AML-193 (cell line): ENCODE results near the gene CCDC195.
"Not testable (repeated sequence)": the region's sequence is repeated elsewhere in the genome, so short reads cannot be mapped to it uniquely, and the experiment has no call there.

ENCODE experiments used
- DNase-seq, 2 experiments: peaks; one replicate each; lab custom pipeline; 2025; lab: John Stamatoyannopoulos, UW

Gene CCDC195

DNA sequence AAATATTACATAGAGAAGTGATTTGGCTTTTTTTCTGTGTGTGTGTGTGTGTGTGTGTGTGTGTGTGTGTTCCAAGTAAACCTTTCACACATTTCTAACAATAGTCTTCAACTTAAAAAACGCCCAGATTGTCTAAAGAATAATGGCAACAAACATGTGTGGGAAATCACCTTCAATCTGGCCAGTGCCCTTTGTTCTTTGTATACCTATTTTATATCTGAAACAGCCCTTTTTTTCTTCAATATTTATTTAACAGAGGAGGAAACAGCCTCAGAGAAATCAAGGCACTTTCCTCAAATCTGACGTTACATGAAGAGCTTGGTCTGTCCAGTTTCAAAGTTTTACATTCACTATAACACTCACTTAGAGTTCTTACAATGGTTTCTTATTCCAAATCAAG lies 25.3 kb downstream of the CCDC195 start:
- DNase-seq: no peak

DNA sequence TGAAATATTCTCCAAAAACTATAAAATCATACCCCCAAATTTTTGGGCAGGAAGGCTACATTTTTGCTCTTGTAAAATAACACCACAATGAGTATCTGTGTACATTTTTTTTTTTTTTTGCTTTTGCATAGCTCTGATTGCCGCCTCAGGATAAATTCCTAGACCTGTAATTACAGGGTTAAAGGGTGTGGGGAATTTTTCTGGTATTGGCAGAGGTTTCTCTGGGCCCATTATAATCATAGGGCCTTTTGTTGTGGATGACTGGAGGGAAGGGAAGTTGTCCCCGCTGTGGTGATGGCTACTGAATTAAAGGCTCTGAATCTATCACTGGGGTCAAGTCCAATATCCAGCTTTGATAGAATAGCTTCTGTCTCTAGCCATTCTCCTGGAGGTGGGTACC lies 26.6 kb downstream of the CCDC195 start:
- DNase-seq: no peak

DNA sequence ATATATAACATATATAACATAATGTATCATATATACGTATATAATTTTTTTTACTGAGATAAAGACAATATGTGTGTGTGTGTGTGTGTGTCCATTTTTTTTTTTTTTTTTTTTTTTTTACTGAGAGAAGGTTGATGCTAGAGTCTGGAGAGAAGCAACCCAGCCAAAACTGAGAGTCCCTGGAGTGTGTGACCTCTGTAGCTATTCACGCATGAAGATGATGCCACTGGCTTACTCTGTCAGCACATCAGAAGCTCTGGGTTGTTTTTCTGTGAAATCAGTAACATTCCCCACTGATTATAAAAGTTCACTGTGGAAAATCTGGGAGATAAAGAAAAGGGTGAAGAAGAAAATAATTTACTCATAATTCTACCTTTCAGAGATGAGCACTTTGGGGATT lies 27.2 kb downstream of the CCDC195 start:
- no peak for DNase-seq

DNA sequence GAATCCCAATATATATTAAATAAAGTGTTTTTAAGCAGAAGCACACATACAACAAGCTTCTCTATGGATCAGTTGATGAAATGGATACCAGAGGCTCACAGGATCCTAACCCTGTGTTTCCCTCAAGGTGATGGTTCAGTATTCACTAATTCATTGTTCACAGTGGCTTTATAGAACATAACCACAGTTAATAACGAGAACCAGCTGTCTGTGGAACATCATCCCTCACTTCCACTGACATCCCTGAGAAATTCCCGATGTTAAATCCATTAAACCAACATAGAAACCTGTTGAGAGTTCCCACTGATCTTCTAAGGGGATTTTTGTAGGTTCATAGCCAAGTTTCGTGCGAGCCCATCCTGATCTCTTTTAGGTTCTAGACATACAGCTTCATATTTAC lies 29.0 kb downstream of the CCDC195 start:
- DNase-seq: no peak

DNA sequence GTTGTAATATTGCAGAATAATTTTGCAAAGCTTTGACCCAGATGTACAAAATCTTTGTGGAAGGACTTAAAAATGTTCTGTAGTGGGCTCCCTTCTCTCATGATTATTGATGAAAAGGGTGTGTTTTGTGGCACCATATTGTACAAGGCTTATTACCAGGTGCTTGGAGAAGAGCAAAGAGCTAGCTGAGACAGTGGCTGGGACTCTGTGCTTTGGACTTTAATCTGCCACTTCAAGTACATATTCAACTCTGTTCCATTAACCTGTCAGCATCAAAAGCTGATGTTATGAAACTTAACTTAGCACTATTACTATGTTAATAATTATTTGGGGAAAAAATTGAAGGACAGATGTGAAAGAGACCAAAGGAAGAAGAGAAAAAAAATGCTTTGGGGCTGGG lies 31.0 kb downstream of the CCDC195 start:
- no peak for DNase-seq

DNA sequence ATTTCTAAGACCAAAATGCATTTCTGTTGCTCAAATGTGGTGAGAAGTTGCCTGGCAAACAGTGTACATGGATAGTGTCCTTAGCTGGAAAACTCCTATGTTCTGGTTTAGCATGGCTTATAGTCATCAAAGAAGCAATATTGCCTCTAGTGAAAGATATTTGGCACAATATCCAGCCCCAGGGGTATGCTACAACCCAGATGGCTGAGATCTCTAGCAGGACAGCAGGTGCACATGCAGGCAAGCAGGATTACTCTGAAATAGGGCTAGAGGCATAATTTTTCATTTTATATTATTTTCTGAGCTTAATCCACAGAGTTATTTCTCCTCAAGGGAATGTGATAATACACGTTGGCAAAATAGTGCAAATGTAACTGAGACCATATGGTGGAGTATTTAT lies 34.0 kb downstream of the CCDC195 start:
- DNase-seq: no peak

DNA sequence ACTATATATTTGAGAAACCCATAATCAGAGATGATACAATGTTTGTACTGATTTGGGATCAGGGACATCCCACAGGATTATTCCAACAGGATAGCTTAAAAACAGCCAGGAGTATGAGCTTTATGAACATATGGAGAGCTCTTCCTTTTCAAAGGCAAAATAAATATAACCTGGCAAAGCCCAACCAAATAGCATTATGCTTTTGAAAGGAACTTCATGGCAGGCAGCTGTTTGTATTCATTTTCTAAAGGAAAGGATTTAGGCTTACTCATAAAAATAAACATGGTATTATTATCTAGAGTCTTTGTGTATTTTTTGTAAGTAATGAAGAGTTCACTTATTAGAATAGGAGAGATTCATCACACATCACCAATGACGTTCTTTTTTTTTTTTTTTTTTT lies 44.4 kb downstream of the CCDC195 start:
- no peak for DNase-seq

DNA sequence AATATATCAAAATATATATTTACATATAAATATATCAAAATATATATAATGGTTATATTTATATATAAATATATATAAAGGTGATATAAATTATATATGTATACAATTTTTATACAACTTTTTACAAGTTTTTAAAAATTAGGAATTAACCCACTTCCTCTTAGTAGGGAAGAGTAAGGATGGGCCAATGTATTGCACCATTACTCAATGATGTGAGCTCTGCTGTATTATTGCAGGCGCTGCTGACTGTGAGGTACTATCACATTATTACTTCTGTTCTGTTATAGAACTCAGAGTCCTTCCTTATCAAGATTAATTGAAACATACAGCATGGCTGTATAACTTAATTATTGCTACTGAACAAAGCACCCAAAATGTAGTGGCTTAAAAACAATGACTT lies 46.0 kb downstream of the CCDC195 start:
- peak in 1 of 2 experiments; percentile 3 for DNase-seq

DNA sequence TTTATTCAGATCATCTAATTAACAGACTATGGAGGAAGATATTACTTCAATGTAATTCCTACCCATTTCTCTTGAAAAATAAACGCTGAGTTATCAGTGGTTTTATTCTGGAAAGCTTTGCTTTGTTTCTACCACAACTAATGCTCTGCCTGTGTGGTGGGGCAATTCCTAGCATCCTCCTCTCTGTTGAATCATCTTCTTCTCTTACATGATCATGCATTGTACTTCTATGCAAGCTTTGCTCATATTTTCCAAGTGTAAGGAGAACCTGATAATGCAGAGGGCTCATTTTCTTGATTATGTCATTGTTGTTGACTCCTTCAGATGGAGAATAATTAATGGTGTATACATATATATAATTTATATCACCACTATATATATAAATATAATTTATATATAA lies 46.7 kb downstream of the CCDC195 start:
- no peak for DNase-seq

DNA sequence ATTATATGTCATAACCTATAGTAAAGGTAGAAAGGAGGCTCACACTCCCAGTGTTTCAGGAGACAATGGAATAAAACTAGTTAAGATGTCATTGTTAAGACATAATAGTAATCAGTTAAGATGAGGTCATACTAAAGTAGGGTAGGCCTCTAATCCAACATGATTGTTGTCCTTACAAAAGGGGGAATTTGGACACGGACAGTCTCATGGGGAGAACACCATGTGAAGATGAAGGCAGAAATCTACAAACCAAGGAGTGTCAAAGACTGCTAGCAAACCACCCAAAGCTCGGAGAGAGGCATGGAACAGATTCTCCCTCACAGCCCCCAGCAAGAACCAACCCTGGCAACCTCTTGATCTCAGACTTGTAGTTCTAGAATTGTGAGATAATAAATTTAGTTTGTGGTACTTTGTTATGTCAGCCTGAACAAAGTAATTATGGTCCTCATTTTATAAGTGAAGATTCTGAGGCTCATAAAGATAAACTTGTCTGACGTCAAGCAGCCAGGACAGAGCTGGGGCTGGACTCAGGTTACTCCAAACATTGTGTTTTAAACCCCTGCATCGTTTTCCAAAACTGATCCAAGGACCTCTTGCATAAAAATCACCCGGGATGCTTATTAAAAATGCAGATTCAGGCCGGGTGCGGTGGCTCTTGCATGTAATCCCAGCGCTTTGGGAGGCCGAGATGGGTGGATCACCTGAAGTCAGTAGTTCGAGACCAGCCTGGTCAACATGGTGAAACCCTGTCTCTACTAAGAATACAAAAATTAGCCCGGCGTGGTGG lies 47.8 kb downstream of the CCDC195 start:
- DNase-seq: no peak

DNA sequence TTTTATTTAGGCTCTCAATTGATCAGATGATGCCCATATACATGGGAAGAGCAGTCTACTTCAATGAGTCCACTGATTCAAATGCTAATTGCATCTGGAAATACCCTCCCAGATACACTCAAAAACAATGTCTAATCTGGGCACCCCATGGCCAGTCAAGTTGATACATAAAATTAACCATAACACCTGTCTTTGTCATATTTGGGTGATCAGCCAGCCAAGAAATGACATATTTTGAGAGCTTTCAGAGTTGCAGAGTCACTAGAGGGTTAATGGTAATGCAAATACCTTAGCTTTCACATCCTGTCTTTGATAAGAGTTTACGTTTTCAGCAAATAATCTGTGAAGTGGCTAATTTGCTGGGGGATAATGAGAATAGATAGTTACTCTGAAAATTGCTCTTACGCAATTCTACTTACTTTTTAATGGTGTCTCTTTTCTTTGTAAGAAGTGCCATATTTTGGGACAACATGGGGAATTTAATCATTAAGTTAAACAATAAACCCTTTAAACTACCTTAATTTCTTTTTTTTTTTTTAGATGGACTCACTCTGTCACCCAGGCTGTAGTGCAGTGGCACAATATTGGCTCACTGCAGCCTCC lies 49.1 kb downstream of the CCDC195 start:
- DNase-seq: no peak

DNA sequence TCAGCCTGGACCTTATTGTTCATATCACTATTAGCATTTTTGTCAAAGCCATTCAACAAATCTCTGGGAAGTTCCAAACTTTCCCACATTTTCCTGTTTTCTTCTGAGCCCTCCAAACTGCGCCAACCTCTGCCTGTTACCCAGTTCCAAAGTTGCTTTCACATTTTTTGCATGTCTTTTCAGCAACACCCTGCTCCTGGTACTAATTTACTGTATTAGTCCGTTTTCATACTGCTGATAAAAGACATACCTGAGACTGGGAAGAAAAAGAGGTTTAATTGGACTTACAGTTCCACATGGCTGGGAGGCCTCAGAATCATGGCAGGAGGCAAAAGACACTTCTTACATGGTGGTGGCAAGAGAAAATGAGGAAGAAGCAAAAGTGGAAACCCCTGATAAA lies 52.8 kb downstream of the CCDC195 start:
- not testable (repeated sequence) for DNase-seq

DNA sequence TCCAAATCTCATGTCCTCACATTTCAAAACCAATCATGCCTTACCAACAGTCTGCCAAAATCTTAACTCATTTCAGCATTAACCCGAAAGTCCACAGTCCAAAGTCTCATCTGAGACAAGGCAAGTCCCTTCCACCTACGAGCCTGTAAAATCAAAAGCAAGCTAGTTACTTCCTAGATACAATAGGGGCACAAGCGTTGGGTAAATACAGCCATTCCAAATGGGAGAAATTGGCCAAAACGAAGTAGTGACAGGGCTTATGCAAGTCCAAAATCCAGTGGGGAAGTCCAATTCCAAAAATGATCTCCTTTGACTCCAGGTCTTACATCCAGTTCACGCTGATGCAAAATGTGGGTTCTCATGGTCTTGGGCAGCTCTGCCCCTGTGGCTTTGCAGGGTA lies 54.5 kb downstream of the CCDC195 start:
- not testable (repeated sequence) for DNase-seq

DNA sequence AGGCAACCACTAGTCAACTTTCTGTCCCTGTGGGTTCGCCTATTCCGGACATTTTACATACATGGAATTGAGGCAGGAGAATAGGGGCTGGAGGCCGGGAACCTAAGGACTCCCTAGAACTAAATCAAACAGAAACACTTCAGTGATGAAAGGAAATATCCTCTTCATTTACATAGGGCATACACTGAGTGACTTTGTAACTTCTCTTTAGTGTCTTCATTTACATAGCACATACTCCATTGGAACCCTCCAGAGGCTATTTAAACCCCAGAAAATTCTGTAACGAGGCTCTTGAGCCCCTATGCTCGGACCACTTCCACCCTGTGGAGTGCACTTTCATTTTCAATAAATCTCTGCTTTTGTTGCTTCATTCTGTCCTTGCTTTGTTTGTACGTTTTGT lies 56.5 kb downstream of the CCDC195 start:
- no peak for DNase-seq

DNA sequence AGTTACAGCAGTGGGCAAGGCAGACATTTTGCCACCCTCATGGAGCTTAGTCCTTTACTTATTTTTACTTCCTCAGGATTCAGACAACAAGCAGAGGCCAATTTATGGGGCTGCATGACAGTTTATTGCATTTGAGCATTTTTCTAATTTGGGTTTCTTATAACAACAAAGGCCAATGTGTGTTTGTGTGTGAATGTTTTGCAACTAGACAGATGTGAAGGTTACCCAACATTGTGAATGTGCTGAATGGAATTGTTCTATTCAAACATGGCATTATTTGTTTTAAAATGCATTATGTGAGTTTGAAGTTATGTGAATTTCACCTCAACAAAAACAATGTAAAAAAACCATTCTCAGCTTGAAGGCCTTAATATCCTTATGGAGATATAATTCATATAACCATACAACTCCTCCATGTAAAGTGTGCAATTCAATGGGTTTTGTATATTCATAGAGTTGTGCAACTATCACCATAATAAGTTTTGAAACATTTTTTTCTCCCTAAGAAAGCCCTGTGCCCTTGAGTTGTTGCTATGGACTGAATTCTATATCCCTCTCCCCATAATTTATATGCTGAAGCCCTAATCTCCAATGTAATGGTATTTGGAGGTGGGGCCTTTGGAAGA lies 57.3 kb downstream of the CCDC195 start:
- no peak for DNase-seq

DNA sequence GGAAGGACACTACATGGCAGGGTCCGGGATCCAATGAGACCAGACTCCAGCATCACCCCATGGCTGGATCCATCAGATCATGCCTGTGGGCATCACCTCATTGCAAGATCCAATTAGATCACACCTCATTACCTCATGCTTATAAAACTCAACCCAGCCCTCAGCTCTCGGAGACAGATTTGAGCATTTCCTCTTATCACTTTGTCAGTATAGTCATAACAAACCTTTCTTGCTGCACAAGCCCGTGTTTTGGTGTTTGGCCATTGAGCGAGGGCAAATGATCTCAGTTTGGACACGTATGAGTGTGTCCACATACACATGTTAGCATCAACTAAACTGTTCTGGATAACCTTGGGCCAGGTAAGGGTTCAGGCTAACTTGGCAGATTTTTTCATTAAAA lies 58.8 kb downstream of the CCDC195 start:
- DNase-seq: no peak

DNA sequence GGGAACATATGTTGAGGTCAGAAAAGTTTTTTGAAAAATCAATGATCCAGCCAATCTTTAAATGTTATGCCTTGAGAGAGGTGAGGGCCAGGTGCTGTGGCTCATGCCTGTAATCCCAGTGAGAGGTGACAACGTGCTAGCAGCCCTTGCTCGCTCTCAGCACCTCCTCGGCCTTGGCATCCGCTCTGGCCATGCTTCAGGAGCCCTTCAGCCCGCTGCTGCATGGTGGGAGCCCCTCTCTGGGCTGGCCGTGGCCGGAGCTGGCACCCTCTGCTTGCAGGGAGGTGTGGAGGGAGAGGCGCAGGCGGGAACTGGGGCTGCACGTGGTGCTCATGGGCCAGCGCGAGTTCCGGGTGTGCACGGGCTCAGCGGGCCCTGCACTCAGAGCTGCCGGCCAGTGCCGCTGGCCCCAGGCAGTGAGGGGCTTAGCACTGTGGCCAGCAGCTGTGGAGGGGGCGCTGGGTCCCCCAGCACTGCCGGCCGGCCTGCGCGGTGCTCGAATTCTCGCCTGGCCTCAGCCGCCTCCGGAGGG lies 61.1 kb downstream of the CCDC195 start:
- no peak for DNase-seq
